Measurements from ENCODE around the gene DUXB. TPM values are rescaled to one million over a fixed set of nuclear protein-coding genes. Genes with fewer than 3 reads are reported as not detected.

The DUXB gene
- total and polyA plus RNA-seq, 2 of the 13 experiments (the other 11 are each of a cell fraction or from before 2014, with no cell fraction given): not detected

- FAIRE-seq: no peak
- ChIA-PET POLR2A (no interaction called here), CTCF (ENCODE audit: low intra/inter-chr PET ratio, low total read pairs) (no interaction called here)
- H3K9ac ChIP-seq (ENCODE audit: insufficient read depth, low read depth, low read length): no peak overlapping the region
- no peaks in the 10 kb centered on the region for H3K36me3 ChIP-seq (replicated peaks in 1 of 2; ENCODE audit: control insufficient read depth in 1 of 2, insufficient read depth in 2 of 2, low read length in 2 of 2)
- H3K4me2 ChIP-seq (ENCODE audit: low read depth, low read length): no peak overlapping the region
- H3K9me3 ChIP-seq (ENCODE audit: low read length): peaks cover 52% of the 10 kb centered on the region
- in situ Hi-C loops (cut with HindIII; ENCODE audit: extremely low pct_ligation_motif_present, low pct_unique_long_range_greater_than_20kb): no loop called here
- no peak overlapping the region for H3K27ac ChIP-seq (ENCODE audit: extremely low read length, insufficient read depth, low read length)
- ATAC-seq: no peak
- BruUV-seq (replicated peaks): no TSS peak
- H3K79me2 ChIP-seq (ENCODE audit: insufficient read depth, low read length): no peaks in the 10 kb centered on the region
- H4K20me1 ChIP-seq (ENCODE audit: insufficient read depth, low read length): no peaks in the 10 kb centered on the region
- WGBS (ENCODE audit: low lambda C conversion rate): 2% methylated on average over 1 of the region's 1 CpG
- H3K27me3 ChIP-seq (ENCODE audit: control insufficient read depth in 1 of 2, insufficient read depth in 2 of 2, low read length in 2 of 2): no peaks in the 10 kb centered on the region
- H3K4me3 ChIP-seq (replicated peaks in 1 of 3; ENCODE audit: insufficient read depth in 1 of 3, low read depth in 2 of 3, low read length in 3 of 3): no peak overlapping the region
- intact Hi-C loops (cut with micrococcal nuclease; ENCODE audit: unreplicated experiment): no loop called here
- DNase-seq (ENCODE audit: low spot score): no peak
- no peaks in the 10 kb centered on the region for H3K4me1 ChIP-seq (ENCODE audit: insufficient read depth, low read length)
- no peak overlapping the region for H2AFZ ChIP-seq (ENCODE audit: low read length)
- TF ChIP-seq BRF2 (CRISPR knock-in tag; IDR thresholded peaks at IDR 0.05) (no peak), ZNF83 (CRISPR knock-in tag; IDR thresholded peaks at IDR 0.05; ENCODE audit: borderline replicate concordance) (no peak), SRY (CRISPR knock-in tag; IDR thresholded peaks at IDR 0.05) (no peak), CEBPZ (IDR thresholded peaks at IDR 0.05; ENCODE audit: low read length) (no peak), ZNF510 (CRISPR knock-in tag; IDR thresholded peaks at IDR 0.05; ENCODE audit: low read depth) (no peak), ZFP36 (IDR thresholded peaks at IDR 0.05; ENCODE audit: borderline replicate concordance, low read depth, low read length, partially characterized antibody) (peak; percentile 85), ZNF280D (CRISPR knock-in tag; IDR thresholded peaks at IDR 0.05) (peak; percentile 55; the same call in 1 of the 2 replicates), LRRFIP1 (CRISPR knock-in tag; conservative IDR thresholded peaks at IDR 0.05) (no peak), IRF9 (CRISPR knock-in tag; IDR thresholded peaks at IDR 0.05; ENCODE audit: borderline replicate concordance) (no peak), PITX1 (CRISPR knock-in tag; IDR thresholded peaks at IDR 0.05) (no peak), KDM1A (CRISPR knock-in tag; IDR thresholded peaks at IDR 0.05) (no peak), HNRNPLL (IDR thresholded peaks at IDR 0.05; ENCODE audit: low read depth, low read length, poor library complexity, severe bottlenecking) (no peak)
Observed at GRCh38 chr16:75742424-75743047, 41.3 kb upstream of the DUXB start.
